Choroid plexus epithelial cell (primary cell): ENCODE measurements around the gene GRAMD1A.

Experiments
- DNase-seq: peaks from one replicate; pipeline ENCODE4 v3.0.0-alpha.2; 2010; ENCODE audit warnings: low read depth
- H3K4me3 ChIP-seq: 2 replicates; pipeline ENCODE4 v1.5.1; 2011; ENCODE audit warnings: low read depth, mild to moderate bottlenecking, control low read depth, low read length, moderate library complexity
- TF ChIP-seq, protein P1 (sequence below): conservative IDR thresholded peaks from 2 replicates; pipeline ENCODE4 v1.5.1; 2011; ENCODE audit warnings: low read depth, mild to moderate bottlenecking, control low read depth, inconsistent platforms, low read length, moderate library complexity

Gene GRAMD1A

DNA sequence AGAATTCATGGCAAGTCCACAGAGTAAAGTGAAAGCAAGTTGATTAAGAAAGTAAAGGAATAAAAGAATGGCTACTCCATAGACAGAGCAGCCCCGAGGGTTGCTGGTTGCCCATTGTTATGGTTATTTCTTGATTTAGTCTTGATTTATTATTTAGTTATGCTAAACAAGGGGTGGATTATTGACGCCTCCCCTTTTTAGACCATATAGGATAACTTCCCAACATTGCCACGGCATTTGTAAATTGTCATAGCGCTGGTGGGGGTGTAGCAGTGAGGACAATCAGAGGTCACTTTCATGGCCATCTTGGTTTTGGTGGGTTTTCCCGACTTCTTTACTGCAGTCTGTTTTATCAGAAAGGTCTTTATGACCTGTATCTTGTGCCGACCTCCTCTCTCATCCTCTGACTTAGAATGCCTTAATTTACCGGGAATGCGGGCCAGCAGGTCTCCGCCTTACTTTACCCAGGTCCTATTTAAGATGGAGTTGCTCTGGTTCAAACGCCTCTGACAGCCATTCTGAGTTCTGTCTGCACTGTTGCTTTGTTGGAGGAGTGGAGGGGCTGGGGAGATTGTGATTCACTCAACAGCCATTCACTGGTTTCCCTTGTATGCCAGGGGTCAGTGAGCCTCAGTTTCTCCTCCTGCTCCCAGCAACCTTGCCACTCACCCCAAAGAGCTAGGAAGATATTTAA, 69.0 kb downstream of the GRAMD1A start:
- DNase-seq = no peak
- TF ChIP-seq, protein P1, sequence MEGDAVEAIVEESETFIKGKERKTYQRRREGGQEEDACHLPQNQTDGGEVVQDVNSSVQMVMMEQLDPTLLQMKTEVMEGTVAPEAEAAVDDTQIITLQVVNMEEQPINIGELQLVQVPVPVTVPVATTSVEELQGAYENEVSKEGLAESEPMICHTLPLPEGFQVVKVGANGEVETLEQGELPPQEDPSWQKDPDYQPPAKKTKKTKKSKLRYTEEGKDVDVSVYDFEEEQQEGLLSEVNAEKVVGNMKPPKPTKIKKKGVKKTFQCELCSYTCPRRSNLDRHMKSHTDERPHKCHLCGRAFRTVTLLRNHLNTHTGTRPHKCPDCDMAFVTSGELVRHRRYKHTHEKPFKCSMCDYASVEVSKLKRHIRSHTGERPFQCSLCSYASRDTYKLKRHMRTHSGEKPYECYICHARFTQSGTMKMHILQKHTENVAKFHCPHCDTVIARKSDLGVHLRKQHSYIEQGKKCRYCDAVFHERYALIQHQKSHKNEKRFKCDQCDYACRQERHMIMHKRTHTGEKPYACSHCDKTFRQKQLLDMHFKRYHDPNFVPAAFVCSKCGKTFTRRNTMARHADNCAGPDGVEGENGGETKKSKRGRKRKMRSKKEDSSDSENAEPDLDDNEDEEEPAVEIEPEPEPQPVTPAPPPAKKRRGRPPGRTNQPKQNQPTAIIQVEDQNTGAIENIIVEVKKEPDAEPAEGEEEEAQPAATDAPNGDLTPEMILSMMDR = no peak
- H3K4me3 ChIP-seq = no peak overlapping the region

DNA sequence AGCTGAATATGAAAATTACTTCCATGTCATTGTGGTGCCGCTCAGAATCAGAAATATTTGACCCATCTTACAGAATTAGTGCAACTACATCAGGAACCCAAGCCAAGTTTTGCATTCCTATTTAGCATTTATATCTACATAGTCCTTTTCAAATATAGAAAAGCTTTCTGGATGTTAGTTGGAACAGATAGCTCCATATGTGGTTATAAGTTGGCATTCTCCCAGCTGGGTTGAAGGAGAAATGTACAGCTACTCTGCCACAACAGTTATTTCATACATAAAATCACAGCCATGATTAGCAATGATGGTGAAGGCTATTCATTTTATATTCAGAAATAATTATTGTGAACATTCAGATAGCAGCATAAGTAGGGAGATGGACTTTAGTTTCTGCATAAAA, 69.6 kb downstream of the GRAMD1A start:
- TF ChIP-seq, protein P1 = no peak
- peak; percentile 45 for DNase-seq
- H3K4me3 ChIP-seq = no peak overlapping the region

DNA sequence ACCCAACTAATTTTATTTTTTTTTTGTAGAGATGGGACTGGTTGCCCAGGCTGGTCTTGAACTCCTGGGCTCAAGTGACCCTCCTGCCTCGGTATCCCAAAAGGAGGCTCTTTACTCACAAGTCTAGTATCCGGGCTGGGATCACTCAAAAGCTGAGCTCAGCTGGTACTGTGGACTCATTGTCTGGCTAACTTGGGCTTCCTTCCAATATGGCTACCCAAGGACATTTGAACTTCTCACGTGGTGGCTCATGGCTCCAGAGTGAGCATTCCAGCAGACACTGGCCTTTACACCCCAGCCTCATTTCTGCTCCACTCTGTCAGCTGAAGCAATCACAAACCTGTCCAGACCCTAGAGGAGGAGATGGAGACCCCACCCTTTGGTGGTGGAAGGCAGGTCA, 70.3 kb downstream of the GRAMD1A start:
- DNase-seq = no peak
- TF ChIP-seq, protein P1 = no peak

DNA sequence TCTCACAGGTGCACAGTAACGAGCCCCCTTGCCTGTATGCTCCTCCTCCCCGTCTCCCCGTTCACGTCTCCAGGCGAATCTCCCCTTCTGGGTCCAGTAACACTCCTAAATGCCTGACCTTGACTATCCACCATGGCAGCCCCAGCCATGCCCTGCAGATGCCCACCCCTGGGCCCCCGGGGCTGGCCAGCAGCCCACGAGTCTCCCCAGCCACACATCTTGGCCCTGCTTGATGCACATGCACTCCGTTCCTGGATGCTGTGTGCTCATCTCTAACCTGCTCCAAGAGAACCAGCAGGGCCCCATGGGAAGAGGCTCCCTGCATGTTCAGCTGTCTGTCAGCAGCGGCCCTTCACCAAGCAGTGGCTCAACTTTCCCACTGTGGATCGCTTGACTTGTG, 73.4 kb downstream of the GRAMD1A start:
- DNase-seq = no peak
- H3K4me3 ChIP-seq = no peak overlapping the region

More for the DNA sequence above, 70.3 kb downstream of the GRAMD1A start:
- no peak overlapping the region for H3K4me3 ChIP-seq

DNA sequence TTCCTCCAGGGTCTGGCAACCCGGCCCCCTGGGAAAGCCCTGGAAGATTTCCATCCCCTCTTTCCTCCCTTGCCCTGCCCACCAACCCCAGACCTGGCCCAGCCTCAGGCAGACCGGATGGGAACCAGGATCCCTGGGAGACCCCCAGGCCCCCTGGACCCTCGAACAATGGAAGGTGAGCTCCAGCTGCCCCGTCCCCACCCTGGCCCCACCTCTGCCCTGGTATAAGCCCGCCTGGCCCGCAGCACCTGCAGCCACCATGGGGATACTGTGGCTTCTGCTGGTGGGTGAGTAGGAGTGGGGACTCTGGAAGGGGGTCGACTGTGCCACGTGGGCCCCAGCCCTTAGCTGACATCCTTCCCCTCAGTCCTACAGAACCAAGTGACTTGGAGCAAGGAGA, 73.8 kb downstream of the GRAMD1A start:
- DNase-seq = no peak
- no peak overlapping the region for H3K4me3 ChIP-seq
- TF ChIP-seq, protein P1 = no peak

More for the DNA sequence above, 73.4 kb downstream of the GRAMD1A start:
- TF ChIP-seq, protein P1 = no peak

DNA sequence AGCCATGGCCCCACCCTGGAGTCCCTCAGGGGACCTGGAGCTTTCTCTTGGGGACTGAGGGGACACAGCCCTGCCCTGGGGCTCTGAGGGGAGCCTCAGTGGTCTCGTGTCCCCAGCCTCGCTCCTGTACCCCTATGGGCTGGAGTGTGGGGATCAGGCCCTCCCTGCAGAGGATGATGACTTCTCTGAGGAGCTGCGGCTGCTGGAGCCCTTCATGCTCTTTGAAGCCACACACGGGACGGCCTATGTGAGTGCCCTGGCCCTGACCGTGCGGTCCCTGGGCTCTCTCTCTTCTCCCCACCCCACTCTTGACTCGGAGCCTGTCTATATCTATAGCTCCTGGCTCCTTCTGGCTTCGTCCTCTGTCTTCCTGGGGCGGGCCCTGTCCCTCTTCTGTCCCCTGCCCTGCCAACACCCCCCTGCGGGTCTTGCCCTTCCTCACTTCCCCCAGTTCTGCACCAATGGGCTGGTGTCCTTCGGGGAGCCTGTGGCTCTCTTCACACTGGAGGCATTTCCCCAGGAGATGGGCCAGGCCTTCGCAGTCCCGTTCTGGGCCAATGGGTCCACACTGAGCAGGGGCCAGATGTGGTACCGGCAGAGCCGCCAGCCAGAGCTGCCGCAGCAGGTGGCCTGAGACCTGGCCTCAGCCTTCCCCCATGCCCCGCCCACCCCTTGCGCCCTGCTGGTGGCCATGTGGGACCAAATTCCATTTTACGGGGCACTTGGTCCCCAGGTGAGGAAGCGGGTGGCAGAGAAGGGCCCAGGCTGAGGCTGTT, 74.5 kb downstream of the GRAMD1A start:
- no peak for DNase-seq
- no peak overlapping the region for H3K4me3 ChIP-seq
- TF ChIP-seq, protein P1 = no peak
